ACHN (cell line): Measurements from ENCODE around the gene CAPG.

ENCODE experiments used
- DNase-seq: peaks from one replicate; pipeline ENCODE4 v3.0.0-alpha.2; 2015
- in situ Hi-C: cut with HindIII; loops from 2 replicates; pipeline ENCODE4 v1.10.0; 2017; ENCODE audit warnings: low sequenced_read_pairs, low pct_ligation_motif_present, low pct_unique_long_range_greater_than_20kb

Gene CAPG, protein sequence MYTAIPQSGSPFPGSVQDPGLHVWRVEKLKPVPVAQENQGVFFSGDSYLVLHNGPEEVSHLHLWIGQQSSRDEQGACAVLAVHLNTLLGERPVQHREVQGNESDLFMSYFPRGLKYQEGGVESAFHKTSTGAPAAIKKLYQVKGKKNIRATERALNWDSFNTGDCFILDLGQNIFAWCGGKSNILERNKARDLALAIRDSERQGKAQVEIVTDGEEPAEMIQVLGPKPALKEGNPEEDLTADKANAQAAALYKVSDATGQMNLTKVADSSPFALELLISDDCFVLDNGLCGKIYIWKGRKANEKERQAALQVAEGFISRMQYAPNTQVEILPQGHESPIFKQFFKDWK

DNA sequence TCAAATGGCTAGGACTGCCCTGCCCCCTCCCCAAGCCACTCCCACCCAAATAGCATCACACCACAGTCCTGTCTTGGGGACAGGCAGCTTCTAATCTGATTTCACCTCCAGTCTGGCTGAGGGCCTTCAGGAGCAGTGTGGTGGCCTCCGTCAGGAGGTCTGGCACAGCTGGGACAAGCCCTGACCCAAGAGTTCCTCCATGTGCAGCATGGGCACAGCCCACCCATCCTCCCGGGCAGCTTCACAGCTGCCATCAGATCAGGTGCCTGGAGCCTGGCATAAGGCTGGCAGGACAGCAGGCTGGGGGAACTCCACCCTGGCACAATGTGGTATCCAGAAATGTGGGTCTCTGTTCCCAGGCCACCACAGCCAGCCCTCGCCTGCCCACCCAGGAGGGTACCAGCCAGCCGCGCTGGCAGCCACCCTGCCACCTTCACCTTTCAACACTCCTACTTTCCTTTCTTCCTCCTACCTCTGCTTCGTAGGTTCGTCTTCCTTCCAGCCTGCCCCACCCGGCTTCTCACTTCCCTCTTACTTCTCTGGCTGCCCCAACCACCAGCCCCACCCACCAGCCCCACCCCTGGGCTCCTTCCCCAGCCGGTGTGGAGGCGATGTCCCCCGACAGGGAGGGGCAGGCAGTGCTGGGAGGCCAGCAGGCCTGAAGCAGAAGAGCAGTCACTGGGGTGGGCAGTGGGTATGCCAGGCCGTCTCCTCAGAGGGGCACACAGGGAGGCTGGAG is at the start of gene CAPG:
CAPG (minus strand) TSS at position 522 of the 739 bp plus-strand sequence. CDS start 8,221 bp downstream, outside the sequence.
- in situ Hi-C loops: no loop called here
- DNase-seq: no peak

DNA sequence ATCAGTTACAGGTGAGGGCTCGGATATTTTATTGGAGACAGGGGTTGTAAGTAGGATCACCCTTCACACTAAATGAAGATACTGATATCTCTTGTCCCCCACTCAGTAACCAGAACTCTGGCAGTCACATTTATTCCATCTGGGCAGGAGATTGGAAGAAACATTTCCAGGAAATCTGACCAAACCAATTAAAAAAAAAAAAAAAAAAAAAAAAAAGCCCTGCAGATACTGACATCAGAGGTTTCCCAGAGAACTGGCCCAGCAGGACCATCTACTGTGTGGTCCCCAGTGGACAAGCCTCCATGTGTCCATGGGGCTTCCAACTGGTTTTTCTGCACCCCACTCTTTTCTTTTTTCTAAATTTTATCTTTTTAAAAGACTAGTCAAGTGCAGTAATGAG is 49.6 kb upstream of the CAPG start:
- DNase-seq: no peak
- in situ Hi-C loops: no loop called here

DNA sequence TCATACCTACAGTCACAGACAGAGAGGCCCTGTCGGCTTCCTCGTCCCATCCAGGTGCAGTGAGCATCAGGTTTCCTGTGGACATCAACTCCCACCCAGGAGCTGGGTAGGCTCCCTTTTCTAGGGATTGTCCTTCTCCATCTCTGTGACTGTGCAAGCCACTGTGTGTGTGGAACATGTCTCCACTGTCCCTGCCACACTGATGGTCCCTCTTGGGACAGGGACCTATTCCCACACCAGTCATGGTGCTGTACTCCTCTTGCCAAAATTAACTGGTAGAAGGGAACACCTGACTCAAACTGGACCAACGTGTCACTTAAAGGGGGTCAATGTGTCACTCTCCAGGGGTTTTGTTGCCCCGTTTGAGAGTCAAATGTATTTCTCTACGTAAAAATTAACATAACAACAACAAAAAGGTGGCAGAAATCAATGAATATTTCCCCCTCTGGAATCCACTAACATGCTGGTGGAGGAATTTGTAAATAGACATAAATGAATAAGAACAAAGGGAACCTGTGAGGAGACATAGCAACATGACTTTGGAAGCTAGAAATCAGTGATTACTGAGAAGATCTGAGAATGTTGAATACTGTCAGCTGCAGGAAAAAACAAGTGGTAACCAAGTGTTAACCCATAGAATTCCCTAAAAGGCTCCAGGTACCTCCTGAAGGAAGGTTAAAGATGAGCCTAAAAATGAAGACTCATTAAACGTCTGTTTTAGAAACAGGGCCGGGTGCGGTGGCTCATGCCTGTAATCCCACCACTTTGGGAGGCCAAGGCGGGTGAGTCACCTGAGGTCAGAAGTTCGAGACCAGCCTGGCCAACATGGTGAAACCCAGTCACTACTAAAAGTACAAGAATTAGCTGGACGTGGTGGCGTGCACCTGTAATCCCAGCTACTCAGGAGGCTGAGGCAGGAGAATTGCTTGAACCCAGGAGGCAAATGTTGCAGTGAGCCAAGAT is 48.7 kb upstream of the CAPG start:
- no peak for DNase-seq
- in situ Hi-C loops: no loop called here

DNA sequence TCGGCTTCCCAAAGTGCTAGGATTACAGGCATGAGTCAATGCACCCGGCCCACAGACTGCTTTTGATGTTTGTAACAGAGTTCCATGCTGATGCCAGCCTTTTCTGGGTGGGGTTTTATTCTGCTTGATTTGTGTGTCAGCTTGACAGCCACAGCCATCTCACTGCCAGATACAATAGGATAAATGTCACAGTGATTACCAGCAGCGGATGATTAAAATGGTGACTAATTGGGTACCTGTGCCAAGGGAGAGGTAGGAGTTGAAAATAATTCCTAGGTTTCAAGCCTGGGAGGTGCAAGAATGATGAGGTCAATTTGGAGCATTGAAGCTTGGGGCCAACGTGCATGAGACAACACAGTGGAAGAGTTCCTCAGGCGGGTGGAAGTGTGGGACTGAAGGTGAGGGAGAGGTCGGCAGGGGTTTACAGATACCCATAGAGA is 47.7 kb upstream of the CAPG start:
- in situ Hi-C loops: no loop called here
- DNase-seq: no peak

DNA sequence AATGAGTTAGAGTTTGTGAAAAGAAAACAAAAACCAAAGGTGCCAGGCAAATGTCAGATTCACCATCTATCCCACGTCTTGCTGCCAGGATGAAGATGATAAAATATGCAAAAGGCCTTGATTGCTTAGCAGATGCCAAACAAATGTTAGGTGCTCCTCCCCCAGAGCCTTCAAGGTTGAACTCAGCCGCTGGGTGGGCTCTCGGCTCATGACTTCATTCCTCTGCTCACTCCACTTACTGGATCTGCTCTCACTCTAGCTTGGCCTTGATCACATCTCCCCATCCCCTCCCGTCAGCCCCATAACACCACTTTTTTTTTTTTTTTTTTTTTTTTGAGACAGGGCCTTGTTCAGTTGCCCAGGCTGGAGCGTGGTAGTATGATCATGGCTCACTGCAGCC is 46.9 kb upstream of the CAPG start:
- no peak for DNase-seq
- in situ Hi-C loops: no loop called here

DNA sequence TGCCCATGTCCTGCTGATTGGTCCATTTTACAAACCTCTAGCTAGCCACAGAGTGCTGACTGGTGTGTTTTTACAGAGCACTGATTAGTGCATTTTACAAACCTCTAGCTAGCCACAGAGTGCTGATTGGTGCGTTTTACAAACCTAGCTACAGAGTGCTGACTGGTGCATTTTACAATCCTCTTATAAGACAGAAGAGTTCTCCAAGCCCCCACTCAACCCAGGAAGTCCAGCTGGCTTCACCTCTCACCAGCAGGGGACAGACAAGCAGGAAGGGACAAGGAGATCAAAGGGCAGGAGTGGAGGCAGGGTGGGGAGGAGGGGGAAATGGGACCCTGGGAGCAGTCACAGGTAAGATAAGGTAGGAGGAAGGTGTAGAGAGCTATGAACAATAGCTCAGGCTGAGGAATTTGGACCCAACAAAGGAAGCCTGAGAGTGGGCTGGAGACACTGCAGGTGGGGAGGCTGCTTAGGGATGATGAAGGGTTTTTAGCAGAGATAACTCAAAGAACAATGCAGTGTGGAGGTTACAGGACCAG is 45.5 kb upstream of the CAPG start:
- in situ Hi-C loops: no loop called here
- DNase-seq: no peak

DNA sequence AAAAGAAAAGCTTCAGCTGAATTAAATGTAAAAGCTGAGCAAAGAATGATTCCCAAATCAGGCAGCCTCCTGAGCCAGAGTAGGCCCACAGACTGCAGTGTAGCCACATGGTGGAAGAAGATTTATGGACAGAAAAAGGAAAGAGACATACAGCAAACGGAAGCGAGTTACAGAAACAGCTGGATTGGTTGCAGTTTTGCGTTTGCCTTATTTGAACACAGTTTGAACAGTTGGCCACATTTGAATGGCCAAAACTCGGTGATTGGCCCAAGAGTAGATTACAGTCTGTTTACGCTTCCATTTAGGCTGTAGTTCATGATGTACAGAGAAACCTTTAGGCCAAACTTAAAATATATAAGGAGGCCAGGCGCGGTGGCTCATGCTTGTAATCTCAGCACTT is 43.4 kb upstream of the CAPG start:
- DNase-seq: no peak
- in situ Hi-C loops: no loop called here

DNA sequence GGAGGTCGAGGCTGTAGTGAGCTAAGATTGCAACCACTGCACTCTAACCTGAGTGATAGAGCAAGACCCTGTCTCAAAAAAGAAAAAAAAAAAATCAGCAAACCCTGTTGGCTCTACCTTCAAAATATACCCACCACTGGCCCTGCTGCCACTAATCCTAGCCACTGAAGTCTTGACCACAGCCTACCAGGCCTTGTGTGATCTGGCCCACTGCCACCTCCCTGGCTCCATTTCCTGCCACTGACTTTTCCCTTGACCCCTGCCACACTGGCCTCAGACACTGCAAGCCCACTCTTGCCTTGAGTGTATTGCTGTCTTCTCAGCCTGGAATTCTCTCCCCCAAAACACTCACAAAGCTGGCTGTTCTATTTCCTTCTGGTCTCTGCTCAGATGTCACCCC is 42.1 kb upstream of the CAPG start:
- in situ Hi-C loops: no loop called here
- DNase-seq: no peak

DNA sequence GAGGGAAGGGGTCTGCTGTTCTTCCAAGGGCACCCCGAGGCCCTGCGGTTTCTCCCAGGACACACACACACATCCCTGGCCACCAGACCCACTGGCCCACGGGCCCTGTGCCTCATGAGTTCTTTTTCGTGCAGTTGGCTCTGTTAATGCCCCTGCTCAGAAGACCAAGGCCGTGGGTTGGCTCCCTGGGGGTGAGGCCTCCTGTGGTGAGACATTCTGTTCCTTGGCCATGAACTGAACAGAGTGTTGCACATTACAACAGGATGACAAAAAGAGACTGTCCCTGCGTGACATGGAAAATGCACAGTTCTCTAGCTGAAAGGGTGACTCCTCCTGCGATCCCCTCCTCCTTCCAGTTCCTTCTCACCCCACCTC is 39.0 kb upstream of the CAPG start:
- in situ Hi-C loops: no loop called here
- DNase-seq: no peak

DNA sequence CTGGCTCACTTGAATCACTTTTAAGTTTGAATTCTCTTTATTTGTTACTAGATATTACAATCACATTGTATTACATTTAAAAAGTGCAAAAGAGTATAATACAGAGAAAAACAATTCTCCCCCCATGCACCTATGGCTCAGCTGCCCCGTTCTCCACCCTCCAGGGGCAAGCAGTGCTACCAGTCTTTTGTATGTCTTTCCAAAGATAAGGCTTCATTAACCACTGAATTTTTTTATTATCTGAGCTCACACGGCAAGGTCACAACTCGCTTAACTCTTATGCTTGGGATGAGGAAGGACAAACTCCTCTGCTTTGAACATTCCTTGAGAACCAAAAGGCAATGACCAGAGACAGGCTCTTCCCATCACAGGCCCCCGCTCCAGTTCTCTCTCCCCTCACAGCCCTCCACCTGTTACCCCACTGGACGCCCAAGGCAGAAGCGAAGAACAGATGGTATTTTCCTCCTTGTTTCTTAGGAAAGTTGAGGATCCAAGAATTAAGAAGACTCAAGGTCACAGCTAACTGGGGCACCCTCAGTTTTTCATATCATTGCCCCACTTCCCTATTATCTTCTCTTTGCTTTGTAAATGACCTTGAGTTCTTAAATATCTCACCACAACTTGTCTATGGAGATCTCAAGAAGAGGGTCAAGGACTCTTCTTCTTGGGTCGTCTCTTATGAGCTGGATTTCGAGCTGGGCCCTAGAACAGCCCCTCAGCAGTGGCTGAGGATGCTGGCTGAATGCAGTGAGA is 38.5 kb upstream of the CAPG start:
- no peak for DNase-seq
- in situ Hi-C loops: no loop called here

DNA sequence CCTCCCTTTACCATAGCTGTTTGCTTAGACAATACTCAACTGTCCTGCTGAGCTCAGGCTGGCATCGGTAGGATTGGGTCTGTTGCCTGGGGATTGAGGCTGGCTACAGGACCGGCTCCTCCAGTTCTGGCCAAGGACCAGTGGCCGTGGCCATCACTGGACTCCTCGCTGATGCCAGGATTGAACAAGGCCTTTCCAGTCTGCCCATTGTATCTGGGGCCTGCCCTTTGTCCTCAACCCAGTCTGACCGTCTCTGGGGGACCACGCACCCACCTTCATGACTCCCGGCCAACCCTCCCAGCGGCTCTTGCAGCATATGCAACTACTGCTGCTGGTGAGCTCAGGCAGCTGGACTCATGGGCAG is 37.0 kb upstream of the CAPG start:
- in situ Hi-C loops: no loop called here
- DNase-seq: no peak

DNA sequence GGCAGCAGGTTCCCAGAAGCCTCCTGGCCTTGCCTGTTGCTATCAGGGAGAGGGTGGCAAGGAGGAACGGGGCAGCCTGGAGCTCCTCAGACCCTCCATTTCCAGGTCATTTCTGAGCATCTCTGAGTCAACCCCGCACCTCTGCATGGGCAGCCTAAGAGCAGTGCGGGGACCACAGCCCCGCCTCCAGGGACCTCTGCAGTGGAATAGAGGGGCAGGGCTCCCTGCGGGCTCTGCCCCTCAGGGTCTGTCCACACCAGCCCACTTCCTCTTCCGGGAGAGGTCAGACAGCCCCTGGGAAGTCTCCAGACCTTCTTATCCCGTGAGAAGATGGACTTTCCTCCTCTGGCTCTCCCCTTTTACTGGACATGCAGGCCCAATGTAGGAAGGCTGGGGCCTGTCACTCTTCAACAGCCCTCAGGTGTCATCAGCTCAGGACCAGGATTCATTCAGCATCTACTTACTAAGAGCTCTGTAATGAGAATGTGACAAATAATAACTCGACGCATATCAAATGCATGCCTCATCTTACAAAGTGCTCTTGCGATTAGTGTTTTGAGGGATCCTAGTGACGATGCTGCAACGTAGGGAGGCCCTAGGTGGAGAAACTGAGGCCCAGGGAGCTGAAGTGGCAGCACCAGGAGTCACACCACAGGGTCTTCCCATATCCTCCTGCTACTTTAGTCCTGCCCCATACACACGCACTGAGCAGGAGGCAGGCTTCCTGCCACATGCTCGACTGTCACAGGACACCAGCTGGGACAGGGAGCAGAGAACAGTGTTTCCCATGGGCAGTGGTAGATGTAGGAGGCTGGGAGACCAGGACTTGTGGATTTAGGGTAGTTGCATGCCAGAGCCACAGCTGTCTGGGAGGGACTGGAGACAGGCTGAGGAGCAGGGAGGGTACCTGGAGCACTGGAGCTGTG is 36.4 kb upstream of the CAPG start:
- DNase-seq: no peak
- in situ Hi-C loops: no loop called here

DNA sequence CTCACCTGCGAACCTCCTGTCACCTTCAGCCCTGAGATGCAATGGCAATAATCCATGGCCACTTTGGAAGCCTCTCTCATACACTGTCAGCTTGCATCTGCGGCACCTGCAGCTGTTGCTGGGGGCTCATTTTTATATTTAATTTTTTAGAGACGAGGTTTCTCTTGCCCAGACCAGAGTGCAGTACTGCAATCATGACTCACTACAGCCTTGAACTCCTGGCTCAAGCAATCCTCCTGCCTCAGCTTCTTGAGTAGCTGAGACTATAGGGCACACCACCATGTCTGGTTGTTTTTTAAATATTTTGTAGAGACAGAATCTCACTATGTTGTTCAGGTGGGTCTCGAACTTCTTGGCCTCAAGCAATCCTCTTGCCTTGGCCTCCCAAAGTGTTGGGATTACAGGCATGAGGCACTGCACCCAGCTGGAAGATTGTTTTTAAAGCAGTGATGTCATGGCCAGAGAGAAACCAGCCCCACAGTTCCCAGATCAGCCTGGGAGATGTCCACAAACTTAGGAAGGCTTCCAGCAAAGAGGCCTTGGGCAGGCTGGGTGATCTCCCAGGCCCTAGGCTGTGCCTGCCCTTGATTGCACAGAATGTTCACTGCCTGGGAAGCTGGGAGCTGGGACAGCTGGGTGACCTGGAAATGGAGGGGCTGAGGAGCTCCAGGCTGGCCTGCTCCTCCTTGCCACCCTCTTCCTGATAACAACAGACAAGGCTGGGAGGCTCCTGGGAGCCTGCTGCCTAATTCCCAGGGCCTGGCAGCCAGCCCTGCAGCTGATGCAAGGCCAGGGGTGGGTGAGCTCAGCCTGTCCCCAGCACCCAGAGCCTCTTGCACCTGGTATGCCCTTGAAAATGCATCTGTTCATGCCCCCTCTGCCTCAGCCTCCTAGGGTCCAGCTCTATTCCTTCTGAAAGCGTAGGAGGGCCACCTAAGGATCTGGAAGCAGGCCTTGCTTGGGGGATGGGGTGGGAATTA is 35.4 kb upstream of the CAPG start:
- in situ Hi-C loops: no loop called here
- DNase-seq: peak; percentile 29

DNA sequence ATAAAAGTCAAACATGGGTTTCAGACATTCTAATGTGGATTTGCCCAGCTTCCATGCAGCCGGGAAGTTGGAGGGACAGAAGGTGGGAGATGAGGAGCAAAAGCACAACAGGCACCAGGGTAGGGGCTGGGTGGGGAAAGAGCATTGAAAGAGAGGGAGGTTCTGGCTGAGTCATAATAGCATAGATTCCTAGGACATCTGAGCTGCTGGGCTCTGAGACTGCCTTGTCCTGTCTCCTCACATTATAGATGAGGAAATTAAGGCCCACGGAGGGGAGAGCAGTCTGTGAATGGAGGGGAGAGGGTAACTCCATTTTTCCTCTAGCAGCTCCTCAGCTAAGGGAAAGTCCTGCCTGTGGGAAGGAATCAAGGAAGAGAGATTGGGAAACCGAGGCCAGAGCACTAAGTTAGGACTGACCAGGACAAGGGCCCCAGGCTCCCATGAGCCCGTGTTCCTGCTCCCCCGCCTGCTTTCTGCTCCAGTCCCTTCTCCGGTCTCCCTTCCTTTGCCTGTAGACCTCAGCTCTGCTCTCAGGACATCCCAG is 34.5 kb upstream of the CAPG start:
- in situ Hi-C loops: no loop called here

DNA sequence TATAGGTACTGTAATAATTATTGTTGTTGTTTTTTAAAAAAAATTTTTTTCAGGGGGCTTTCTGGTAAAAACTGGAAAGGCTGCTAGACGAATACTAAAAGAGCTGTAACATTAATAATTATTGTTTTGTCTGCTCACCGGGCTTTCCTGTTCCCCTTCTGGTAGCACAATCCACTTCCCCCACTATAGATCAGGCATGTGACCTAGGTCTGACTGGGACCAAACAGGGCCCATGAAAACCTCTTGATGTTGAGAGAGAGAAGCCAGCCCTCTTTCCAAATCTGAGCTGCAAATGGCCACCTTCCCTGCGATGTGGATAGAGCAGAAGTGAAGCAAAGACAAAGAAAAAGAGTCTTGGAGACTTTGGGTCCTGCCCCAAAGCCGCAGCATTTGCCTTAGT is 31.7 kb upstream of the CAPG start:
- in situ Hi-C loops: no loop called here
- no peak for DNase-seq

More for the DNA sequence above, 34.5 kb upstream of the CAPG start:
- no peak for DNase-seq

DNA sequence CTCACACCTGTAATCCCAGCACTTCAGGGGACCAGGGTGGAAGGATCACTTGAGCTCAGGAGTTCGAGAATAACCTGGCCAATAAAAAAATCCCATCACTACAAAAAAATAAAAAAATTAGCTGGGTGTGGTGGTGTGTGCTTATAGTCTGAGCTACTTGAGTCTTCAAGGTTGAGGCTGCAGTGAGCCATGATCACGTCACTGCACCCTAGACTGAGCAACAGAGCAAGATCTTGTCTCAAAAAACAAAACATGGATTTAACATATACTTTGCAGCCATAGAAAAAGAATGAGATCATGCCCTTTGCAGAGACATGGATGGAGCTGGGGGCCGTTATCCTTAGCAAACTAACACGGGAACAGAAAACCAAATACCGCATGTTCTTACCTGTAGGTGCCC is 30.6 kb upstream of the CAPG start:
- DNase-seq: no peak
- in situ Hi-C loops: no loop called here
